ENCODE data around the gene AGMO.

DNA sequence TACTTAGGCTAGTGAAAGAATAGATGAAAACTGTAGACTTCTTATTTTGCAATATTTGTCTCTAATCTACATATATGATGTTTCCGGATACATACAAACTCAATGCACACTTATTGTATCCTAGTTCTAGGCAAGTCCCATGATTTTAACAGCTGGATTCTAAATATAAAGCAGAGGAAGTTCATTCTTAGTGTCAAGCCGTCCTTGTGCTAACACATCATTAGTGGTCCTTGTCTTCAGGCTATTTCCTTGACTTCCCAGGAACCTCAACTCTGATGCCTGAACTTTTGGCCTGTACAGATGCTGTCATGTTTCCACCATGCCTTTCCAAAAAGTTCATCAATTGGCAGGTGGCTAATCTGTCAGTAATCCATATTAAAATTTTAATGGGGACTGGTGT is 357.4 kb downstream of the AGMO start:
- TF ChIP-seq, protein P1, sequence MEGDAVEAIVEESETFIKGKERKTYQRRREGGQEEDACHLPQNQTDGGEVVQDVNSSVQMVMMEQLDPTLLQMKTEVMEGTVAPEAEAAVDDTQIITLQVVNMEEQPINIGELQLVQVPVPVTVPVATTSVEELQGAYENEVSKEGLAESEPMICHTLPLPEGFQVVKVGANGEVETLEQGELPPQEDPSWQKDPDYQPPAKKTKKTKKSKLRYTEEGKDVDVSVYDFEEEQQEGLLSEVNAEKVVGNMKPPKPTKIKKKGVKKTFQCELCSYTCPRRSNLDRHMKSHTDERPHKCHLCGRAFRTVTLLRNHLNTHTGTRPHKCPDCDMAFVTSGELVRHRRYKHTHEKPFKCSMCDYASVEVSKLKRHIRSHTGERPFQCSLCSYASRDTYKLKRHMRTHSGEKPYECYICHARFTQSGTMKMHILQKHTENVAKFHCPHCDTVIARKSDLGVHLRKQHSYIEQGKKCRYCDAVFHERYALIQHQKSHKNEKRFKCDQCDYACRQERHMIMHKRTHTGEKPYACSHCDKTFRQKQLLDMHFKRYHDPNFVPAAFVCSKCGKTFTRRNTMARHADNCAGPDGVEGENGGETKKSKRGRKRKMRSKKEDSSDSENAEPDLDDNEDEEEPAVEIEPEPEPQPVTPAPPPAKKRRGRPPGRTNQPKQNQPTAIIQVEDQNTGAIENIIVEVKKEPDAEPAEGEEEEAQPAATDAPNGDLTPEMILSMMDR (IDR thresholded peaks at IDR 0.05): no peak
- TF ChIP-seq POLR2A (IDR thresholded peaks at IDR 0.05): no peak
